Mammary epithelial cell (primary cell): ENCODE results near the gene B3GALT5.

Experiments
- CTCF ChIP-seq, 2 donors: IDR thresholded peaks in 1 of 2; conservative IDR thresholded peaks in 1 of 2; 2 replicates each; pipeline ENCODE4 v1.5.1; 2011 to 2012; ENCODE audit warnings: inconsistent platforms in 2 of 2, low read length in 2 of 2, mild to moderate bottlenecking in 2 of 2, control low read depth in 1 of 2, low read depth in 1 of 2; ENCODE audit not compliant: insufficient read depth in 1 of 2; ENCODE audit errors: extremely low read depth in 1 of 2
- EZH2 ChIP-seq: IDR thresholded peaks from 2 replicates; pipeline ENCODE4 v1.6.1; 2012; ENCODE audit warnings: low read length, inconsistent platforms, borderline replicate concordance

DNA sequence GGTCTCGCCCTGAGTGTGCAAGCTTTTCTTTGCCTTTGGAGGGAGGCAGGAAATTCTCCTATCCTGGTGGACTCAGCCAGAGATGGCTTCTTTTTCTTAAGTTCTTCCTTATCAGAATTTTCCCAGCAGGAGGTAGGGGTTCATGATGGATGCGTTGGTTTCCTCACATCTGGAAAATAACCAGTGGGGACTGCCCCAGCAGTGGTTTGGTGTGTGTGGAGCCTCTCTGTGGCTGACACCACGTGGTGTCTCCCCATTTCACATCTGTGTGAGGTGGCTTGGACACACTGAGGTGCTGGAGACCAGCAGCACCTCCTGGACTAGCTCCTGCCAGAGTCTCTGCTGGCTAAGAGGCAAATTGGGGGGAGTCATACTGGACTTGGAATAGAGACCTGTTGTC lies 32.6 kb downstream of the B3GALT5 start:
- TF ChIP-seq CTCF (conservative IDR thresholded peaks at IDR 0.05 in 1 of 2, IDR thresholded peaks at IDR 0.05 in 1 of 2; ENCODE audit: extremely low read depth in 1 of 2, insufficient read depth in 1 of 2, low read depth in 1 of 2, low read length in 2 of 2) (no peak), EZH2 (no peak)
